Esophagus muscularis mucosa (tissue), 4 donors: ENCODE results near the gene ZRANB3.

Source experiments
- CTCF ChIP-seq, 3 experiments: fragments of 200-600 bp in 2 of 3; fragments of 450-650 bp in 1 of 3; sonication (generic) in 2 of 3; IDR thresholded peaks; one replicate each; pipeline ENCODE4 v1.5.1; 2017 to 2019; ENCODE audit warnings: antibody characterized with exemption in 3 of 3, mild to moderate bottlenecking in 2 of 3, moderate library complexity in 1 of 3
- EP300 ChIP-seq: sonication (generic); formaldehyde crosslinking; IDR thresholded peaks from one replicate; pipeline ENCODE4 v1.6.1; 2017; ENCODE audit warnings: antibody characterized with exemption
- POLR2A ChIP-seq: fragments of 450-650 bp; IDR thresholded peaks from one replicate; pipeline ENCODE4 v1.6.1; 2017; ENCODE audit warnings: antibody characterized with exemption, moderate library complexity, mild to moderate bottlenecking, low read depth
- POLR2AphosphoS5 ChIP-seq, 2 donors: sonication (generic); formaldehyde crosslinking; IDR thresholded peaks; one replicate each; pipeline ENCODE4 v1.6.1; 2017; ENCODE audit warnings: antibody characterized with exemption in 2 of 2

- TF ChIP-seq CTCF (IDR thresholded peaks at IDR 0.05) (no peak), POLR2AphosphoS5 (IDR thresholded peaks at IDR 0.05) (peak; percentile 3 to 53), EP300 (no peak), POLR2A (no peak)
Observed at GRCh38 chr2:135531231-135532197, 496 bp upstream of the ZRANB3 start, which contains the start of gene R3HDM1.
